Loucy (cell line): ENCODE data around the gene GAB2.

Experiments
- H2AFZ ChIP-seq: fragments of 200-600 bp; sonication (generic); 2 replicates; pipeline ENCODE4 v1.6.0; 2016; ENCODE audit warnings: antibody characterized with exemption, mild to moderate bottlenecking, low read length, moderate library complexity
- H3F3A ChIP-seq: fragments of 200-600 bp; 2 replicates; pipeline ENCODE4 v1.6.0; 2016; ENCODE audit warnings: antibody characterized with exemption, low read depth, mild to moderate bottlenecking
- H3K27me3 ChIP-seq: fragments of 200-600 bp; sonication (generic); 2 replicates; pipeline ENCODE4 v1.6.1; 2014; ENCODE audit warnings: low read length, mild to moderate bottlenecking; ENCODE audit not compliant: insufficient read depth, poor library complexity, severe bottlenecking
- H3K36me3 ChIP-seq: fragments of 200-600 bp; sonication (generic); 2 replicates; pipeline ENCODE4 v1.6.1; 2016; ENCODE audit warnings: low read length; ENCODE audit not compliant: insufficient read depth
- H3K4me1 ChIP-seq: fragments of 200-600 bp; sonication (generic); 2 replicates; pipeline ENCODE4 v1.5.1; 2014; ENCODE audit warnings: low read length, mild to moderate bottlenecking; ENCODE audit not compliant: insufficient read depth, poor library complexity, severe bottlenecking
- H3K4me2 ChIP-seq: fragments of 200-600 bp; sonication (generic); 2 replicates; pipeline ENCODE4 v1.6.0; 2014; ENCODE audit warnings: antibody characterized with exemption, low read length, low read depth, mild to moderate bottlenecking; ENCODE audit not compliant: poor library complexity, severe bottlenecking
- H3K4me3 ChIP-seq: fragments of 200-600 bp; sonication (generic); 2 replicates; pipeline ENCODE4 v1.5.1; 2014; ENCODE audit warnings: low read length, mild to moderate bottlenecking, mixed read lengths; ENCODE audit not compliant: poor library complexity, severe bottlenecking
- H3K79me2 ChIP-seq: fragments of 200-600 bp; sonication (generic); 2 replicates; pipeline ENCODE4 v1.6.1; 2014; ENCODE audit warnings: low read length; ENCODE audit not compliant: insufficient read depth
- H3K9ac ChIP-seq: fragments of 200-600 bp; sonication (generic); 2 replicates; pipeline ENCODE4 v1.6.0; 2014; ENCODE audit warnings: mild to moderate bottlenecking, low read depth, low read length, moderate library complexity; ENCODE audit not compliant: poor library complexity, severe bottlenecking
- H3K9me2 ChIP-seq: fragments of 200-600 bp; sonication (generic); replicated peaks from 2 replicates; pipeline ENCODE4 v1.6.1; 2016; ENCODE audit warnings: low read depth, low read length, mixed read lengths
- H3K9me3 ChIP-seq: fragments of 200-600 bp; sonication (generic); 2 replicates; pipeline ENCODE4 v1.6.1; 2014; ENCODE audit warnings: mild to moderate bottlenecking, antibody characterized with exemption, low read length, low read depth; ENCODE audit not compliant: insufficient read depth
- H4K20me1 ChIP-seq: fragments of 200-600 bp; sonication (generic); 2 replicates; pipeline ENCODE4 v1.6.0; 2014; ENCODE audit warnings: antibody characterized with exemption, low read length, mild to moderate bottlenecking; ENCODE audit not compliant: insufficient read depth, poor library complexity, severe bottlenecking
- EZH2phosphoT487 ChIP-seq: fragments of 200-600 bp; IDR thresholded peaks from 2 replicates; pipeline ENCODE4 v1.6.1; 2018; ENCODE audit warnings: antibody characterized with exemption, mild to moderate bottlenecking, moderate library complexity, borderline replicate concordance
- TF ChIP-seq, protein P1 (sequence below): fragments of 200-600 bp; sonication (generic); conservative IDR thresholded peaks from 2 replicates; pipeline ENCODE4 v1.5.1; 2014; ENCODE audit warnings: mild to moderate bottlenecking, antibody characterized with exemption, low read length

GAB2 gene

DNA sequence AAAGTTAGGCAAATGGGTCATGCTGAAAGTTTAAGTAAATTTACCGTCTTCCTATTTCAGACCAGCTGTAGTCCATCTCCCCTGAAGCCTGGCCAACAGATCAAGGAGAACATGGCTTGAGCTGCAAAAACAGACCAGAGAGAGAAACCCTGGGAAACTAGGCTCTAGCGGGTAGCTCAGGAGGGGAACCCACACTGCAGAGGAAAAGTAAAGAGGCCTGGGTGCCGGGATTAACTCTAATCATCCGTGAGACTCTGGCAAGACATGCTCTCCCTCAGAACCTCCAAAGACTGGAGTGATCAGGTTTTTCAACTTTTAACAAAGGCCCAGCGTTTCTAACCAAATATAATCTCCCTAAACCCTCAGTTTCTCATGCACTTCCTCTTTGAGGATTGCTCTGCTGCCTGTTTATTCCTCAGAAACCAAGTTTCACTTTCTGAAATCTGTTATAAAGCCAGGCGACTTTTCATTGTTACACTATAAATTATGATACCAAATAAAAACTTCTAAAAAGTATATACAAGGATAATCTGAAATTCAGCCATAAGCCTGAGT, 67.5 kb downstream of the GAB2 start:
- H2AFZ ChIP-seq: peak overlapping the region; percentile 47; the same call in 1 of the 2 replicates

DNA sequence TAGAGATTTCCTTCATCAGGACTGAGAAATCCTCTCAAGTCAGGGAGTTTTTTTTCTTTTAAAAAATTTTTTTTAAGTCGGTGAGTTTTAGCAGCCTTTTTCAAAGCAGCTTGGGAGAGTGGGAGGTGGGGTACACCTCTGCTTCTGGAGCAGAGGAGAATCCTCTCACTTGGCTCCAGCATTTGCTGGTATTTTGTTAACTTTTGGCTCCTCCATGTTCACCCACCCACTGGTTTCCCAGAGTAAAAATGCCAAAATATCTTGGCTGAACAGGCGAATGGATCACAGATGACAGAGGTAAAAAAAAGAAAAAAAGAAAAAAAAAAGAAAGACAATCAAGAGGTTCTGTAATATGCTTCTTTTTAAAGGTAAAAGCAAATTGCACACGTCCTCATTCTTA, 68.0 kb downstream of the GAB2 start:
- H3K4me2 ChIP-seq: no peak overlapping the region
- H3F3A ChIP-seq: no peaks in the 10 kb centered on the region
- TF ChIP-seq, protein P1, sequence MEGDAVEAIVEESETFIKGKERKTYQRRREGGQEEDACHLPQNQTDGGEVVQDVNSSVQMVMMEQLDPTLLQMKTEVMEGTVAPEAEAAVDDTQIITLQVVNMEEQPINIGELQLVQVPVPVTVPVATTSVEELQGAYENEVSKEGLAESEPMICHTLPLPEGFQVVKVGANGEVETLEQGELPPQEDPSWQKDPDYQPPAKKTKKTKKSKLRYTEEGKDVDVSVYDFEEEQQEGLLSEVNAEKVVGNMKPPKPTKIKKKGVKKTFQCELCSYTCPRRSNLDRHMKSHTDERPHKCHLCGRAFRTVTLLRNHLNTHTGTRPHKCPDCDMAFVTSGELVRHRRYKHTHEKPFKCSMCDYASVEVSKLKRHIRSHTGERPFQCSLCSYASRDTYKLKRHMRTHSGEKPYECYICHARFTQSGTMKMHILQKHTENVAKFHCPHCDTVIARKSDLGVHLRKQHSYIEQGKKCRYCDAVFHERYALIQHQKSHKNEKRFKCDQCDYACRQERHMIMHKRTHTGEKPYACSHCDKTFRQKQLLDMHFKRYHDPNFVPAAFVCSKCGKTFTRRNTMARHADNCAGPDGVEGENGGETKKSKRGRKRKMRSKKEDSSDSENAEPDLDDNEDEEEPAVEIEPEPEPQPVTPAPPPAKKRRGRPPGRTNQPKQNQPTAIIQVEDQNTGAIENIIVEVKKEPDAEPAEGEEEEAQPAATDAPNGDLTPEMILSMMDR: no peak
- no peak for TF ChIP-seq EZH2phosphoT487
- H3K9ac ChIP-seq: no peak overlapping the region
- no peak overlapping the region for H3K4me3 ChIP-seq
- no peak overlapping the region for H2AFZ ChIP-seq
- no peaks in the 10 kb centered on the region for H3K36me3 ChIP-seq
- H3K27me3 ChIP-seq: no peaks in the 10 kb centered on the region
- H3K9me3 ChIP-seq: no peaks in the 10 kb centered on the region
- H3K4me1 ChIP-seq: peaks cover 5% of the 10 kb centered on the region
- no peaks in the 10 kb centered on the region for H4K20me1 ChIP-seq
- no peaks in the 10 kb centered on the region for H3K9me2 ChIP-seq
- H3K79me2 ChIP-seq: no peaks in the 10 kb centered on the region

More for the DNA sequence above, 67.5 kb downstream of the GAB2 start:
- H3K79me2 ChIP-seq: no peaks in the 10 kb centered on the region
- H3K9ac ChIP-seq: no peak overlapping the region
- TF ChIP-seq, protein P1: no peak
- no peak for TF ChIP-seq EZH2phosphoT487
- H3K4me1 ChIP-seq: peaks cover 5% of the 10 kb centered on the region
- no peaks in the 10 kb centered on the region for H3K27me3 ChIP-seq
- H3K4me2 ChIP-seq: peak overlapping the region; percentile 4
- no peak overlapping the region for H3K4me3 ChIP-seq
- no peaks in the 10 kb centered on the region for H3K36me3 ChIP-seq
- H3F3A ChIP-seq: no peaks in the 10 kb centered on the region
- H3K9me2 ChIP-seq: no peaks in the 10 kb centered on the region
- no peaks in the 10 kb centered on the region for H4K20me1 ChIP-seq
- no peaks in the 10 kb centered on the region for H3K9me3 ChIP-seq

DNA sequence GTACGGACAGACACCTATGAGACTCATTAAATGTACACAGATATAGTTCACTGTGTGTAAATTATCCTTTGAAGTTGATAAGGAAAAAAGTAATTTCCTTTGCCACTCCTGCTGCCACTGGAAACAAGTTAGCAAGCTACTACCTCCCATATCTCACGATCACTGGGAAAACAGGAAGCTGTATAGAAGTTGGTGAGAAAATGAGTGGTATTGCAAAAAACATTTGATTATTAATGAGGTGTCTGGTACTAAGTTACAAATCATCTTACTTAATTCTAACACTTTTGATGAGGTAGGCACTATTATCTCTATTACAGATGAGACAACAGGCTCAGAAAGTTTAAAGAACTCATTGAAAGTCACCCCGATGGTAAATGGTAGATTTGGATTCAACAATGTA, 68.5 kb downstream of the GAB2 start:
- Histone ChIP-seq H3K9me3 (no peaks in the 10 kb centered on the region), H3K36me3 (no peaks in the 10 kb centered on the region), H3K4me2 (no peak overlapping the region), H3K9ac (no peak overlapping the region), H3F3A (no peaks in the 10 kb centered on the region), H3K79me2 (no peaks in the 10 kb centered on the region), H3K4me1 (peaks cover 5% of the 10 kb centered on the region), H3K27me3 (no peaks in the 10 kb centered on the region), H4K20me1 (no peaks in the 10 kb centered on the region), H2AFZ (no peak overlapping the region), H3K9me2 (no peaks in the 10 kb centered on the region), H3K4me3 (no peak overlapping the region)
- TF ChIP-seq EZH2phosphoT487: no peak
- TF ChIP-seq, protein P1: no peak
